Right lobe of liver (tissue), 6 donors: Measurements from ENCODE around the gene TMEM37. TPM values are rescaled to one million over a fixed set of nuclear protein-coding genes. Genes with fewer than 3 reads are reported as not detected.

Source experiments
- ATAC-seq, 4 donors: fragments of 200-7000 bp; cut with Tn5 transposase; one replicate each; pipeline ENCODE4 v1.9.1; 2020; ENCODE audit warnings: mild to moderate bottlenecking in 4 of 4, moderate library complexity in 4 of 4
- DNase-seq, 3 donors: peaks; one replicate each; pipeline ENCODE4 v3.0.0-alpha.2; 2020
- H3K27ac ChIP-seq, 3 donors: fragments of 200-600 bp; one replicate each; pipeline ENCODE4 v1.8.0; 2022
- H3K27me3 ChIP-seq, 2 donors: fragments of 200-600 bp; one replicate each; pipeline ENCODE4 v1.8.0; 2022
- H3K36me3 ChIP-seq, 4 donors: fragments of 200-600 bp; sonication (generic) in 1 of 4; one replicate each; pipeline versions ENCODE4 v1.5.1 to v1.8.0; 2017 to 2022; ENCODE audit warnings: control low read depth in 1 of 4
- H3K4me1 ChIP-seq, 4 donors: fragments of 200-600 bp; sonication (generic) in 1 of 4; one replicate each; pipeline versions ENCODE4 v1.5.1 to v1.8.0; 2017 to 2022; ENCODE audit warnings: control low read depth in 1 of 4
- H3K4me3 ChIP-seq, 3 donors: fragments of 200-600 bp; one replicate each; pipeline ENCODE4 v1.8.0; 2022
- H3K9me3 ChIP-seq, 4 donors: fragments of 200-600 bp; sonication (generic) in 1 of 4; one replicate each; pipeline versions ENCODE4 v1.5.1 to v1.8.0; 2017 to 2022; ENCODE audit warnings: control low read depth in 1 of 4
- CTCF ChIP-seq, 4 donors: fragments of 200-600 bp in 3 of 4; fragments of 450-650 bp in 1 of 4; IDR thresholded peaks; one replicate each; pipeline versions ENCODE4 v1.5.1 to v1.8.0; 2016 to 2022; ENCODE audit warnings: antibody characterized with exemption in 4 of 4, mild to moderate bottlenecking in 2 of 4
- POLR2A ChIP-seq: fragments of 450-650 bp; IDR thresholded peaks from one replicate; pipeline ENCODE4 v1.6.1; 2017; ENCODE audit warnings: antibody characterized with exemption, mild to moderate bottlenecking
- WGBS: methylation state at CpG from one replicate; pipeline ENCODE4 v1.1.6; 2018; ENCODE audit warnings: low coverage, low lambda C conversion rate; ENCODE audit not compliant: insufficient coverage; ENCODE audit errors: missing lambda C conversion rate; 5-methylcytosine and 5-hydroxymethylcytosine counted together
- intact Hi-C, 2 donors: fragments of 100-400 bp; cut with DNase I; formaldehyde crosslinking; loops; one replicate each; pipeline versions ENCODE4 v1.11.2 to v1.14.1; 2022
- total RNA-seq, 6 experiments: library from RNA; depleted of rRNA in 2 of 6; stranded (reverse); fragments of >200 nt in 2 of 6; fragmentation: NEBNext Ultra II Directional in 3 of 6; extraction: Animal tissue kit (Norgen Biotek cat#: 25700) in 3 of 6; gene quantifications; one replicate each; pipeline versions ENCODE4 v1.1.0 to v1.2.4, GENCODE V29; 2016 to 2023
- donor health status: DM: no; HTN: yes; CAD: no.
- donor health status: DM: no; HTN: no; CAD: no.
- donor health status: DM: no; HTN: no; CAD: no.
- donor health status: DM: no; HTN: yes; CAD: no.
- donor health status: DM: no; HTN: yes; CAD: no.

Gene TMEM37
- total RNA-seq, 6 experiments from 2014 or later, result 37.3 to 96.6 (median 73.5) TPM

GRCh38 chr2:119464981-119465380, 33.3 kb downstream of the TMEM37 start:
- no peak for TF ChIP-seq POLR2A
- TF ChIP-seq CTCF (IDR thresholded peaks at IDR 0.05), result no peak
- Histone ChIP-seq H3K4me1 (peaks cover 0 to under 1% (median 0%) of the 10 kb centered on the region in 4 donors), H3K4me3 (no peak overlapping the region), H3K27me3 (no peaks in the 10 kb centered on the region), H3K27ac (no peak overlapping the region), H3K36me3 (no peaks in the 10 kb centered on the region), H3K9me3 (no peaks in the 10 kb centered on the region)
- ATAC-seq (peak; percentile 26 to 86 (median 55)), DNase-seq (no peak)
- 67% methylated on average over 3 of the region's 4 CpGs for WGBS
- intact Hi-C loops, result no loop called here

- no peak for ATAC-seq
- Histone ChIP-seq H3K27me3 (no peaks in the 10 kb centered on the region), H3K27ac (no peak overlapping the region), H3K4me1 (peaks cover 0 to 4% (median 0%) of the 10 kb centered on the region in 4 donors), H3K4me3 (no peak overlapping the region), H3K9me3 (no peaks in the 10 kb centered on the region), H3K36me3 (no peaks in the 10 kb centered on the region)
- intact Hi-C loops, result no loop called here
- no peak for DNase-seq
- no peak for TF ChIP-seq CTCF (IDR thresholded peaks at IDR 0.05)
- no peak for TF ChIP-seq POLR2A
- WGBS, result 70% methylated on average over 2 of the region's 11 CpGs
Observed at GRCh38 chr2:119465687-119466086, 34.0 kb downstream of the TMEM37 start.

- no peak overlapping the region for H3K27ac ChIP-seq
- H3K36me3 ChIP-seq, result no peaks in the 10 kb centered on the region
- no peak overlapping the region for H3K4me3 ChIP-seq
- TF ChIP-seq POLR2A (no peak), CTCF (IDR thresholded peaks at IDR 0.05) (no peak)
- intact Hi-C loops, result no loop called here
- peaks cover 0 to 4% (median 0%) of the 10 kb centered on the region in 4 donors for H3K4me1 ChIP-seq
- DNase-seq (no peak), ATAC-seq (no peak)
- H3K27me3 ChIP-seq, result no peaks in the 10 kb centered on the region
- 77% methylated on average over 4 of the region's 4 CpGs for WGBS
- H3K9me3 ChIP-seq, result no peaks in the 10 kb centered on the region
Observed at GRCh38 chr2:119466373-119466772, 34.7 kb downstream of the TMEM37 start.

GRCh38 chr2:119468154-119468955, 36.7 kb downstream of the TMEM37 start:
- 44% methylated on average over 3 of the region's 3 CpGs for WGBS
- ATAC-seq, result no peak
- Histone ChIP-seq H3K9me3 (no peaks in the 10 kb centered on the region), H3K27me3 (no peaks in the 10 kb centered on the region), H3K36me3 (no peaks in the 10 kb centered on the region), H3K4me3 (no peak overlapping the region), H3K4me1 (peaks cover 0 to 4% (median 0%) of the 10 kb centered on the region in 4 donors), H3K27ac (no peak overlapping the region)
- no peak for DNase-seq
- TF ChIP-seq CTCF (IDR thresholded peaks at IDR 0.05) (no peak), POLR2A (no peak)
- intact Hi-C loops, result no loop called here
